Ishikawa (cell line): Measurements from ENCODE around the gene PIAS4.

Experiments used
- EP300 ChIP-seq: IDR thresholded peaks from 2 replicates; pipeline ENCODE4 v1.6.1; 2012; ENCODE audit warnings: borderline replicate concordance
- FOXM1 ChIP-seq: IDR thresholded peaks from 2 replicates; pipeline ENCODE4 v1.6.1; 2012; ENCODE audit warnings: low read depth, borderline replicate concordance
- RAD21 ChIP-seq: IDR thresholded peaks from 2 replicates; pipeline ENCODE4 v1.6.1; 2012; ENCODE audit warnings: low read depth
- REST ChIP-seq: IDR thresholded peaks from 2 replicates; pipeline ENCODE4 v1.6.1; 2012; ENCODE audit warnings: low read depth, mild to moderate bottlenecking
- TAF1 ChIP-seq: IDR thresholded peaks from 2 replicates; pipeline ENCODE4 v1.6.1; 2012; ENCODE audit warnings: low read depth, mild to moderate bottlenecking
- TCF12 ChIP-seq: IDR thresholded peaks from 2 replicates; pipeline ENCODE4 v1.6.1; 2012; ENCODE audit warnings: low read depth
- USF1 ChIP-seq: IDR thresholded peaks from 2 replicates; pipeline ENCODE4 v1.6.1; 2012
- YY1 ChIP-seq: IDR thresholded peaks from 2 replicates; pipeline ENCODE4 v1.6.1; 2012; ENCODE audit warnings: low read depth
- ZBTB7A ChIP-seq: IDR thresholded peaks from 2 replicates; pipeline ENCODE4 v1.6.1; 2012; ENCODE audit warnings: low read depth
- TF ChIP-seq, protein P1 (sequence below): IDR thresholded peaks from 2 replicates; pipeline ENCODE4 v1.6.1; 2012

- no peak for TF ChIP-seq EP300
- TF ChIP-seq ZBTB7A = no peak
- TF ChIP-seq RAD21 = no peak
- TF ChIP-seq TAF1 = no peak
- TF ChIP-seq, protein P1, sequence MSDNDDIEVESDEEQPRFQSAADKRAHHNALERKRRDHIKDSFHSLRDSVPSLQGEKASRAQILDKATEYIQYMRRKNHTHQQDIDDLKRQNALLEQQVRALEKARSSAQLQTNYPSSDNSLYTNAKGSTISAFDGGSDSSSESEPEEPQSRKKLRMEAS = no peak
- no peak for TF ChIP-seq REST
- TF ChIP-seq YY1 = no peak
- no peak for TF ChIP-seq USF1
- TF ChIP-seq FOXM1 = no peak
- no peak for TF ChIP-seq TCF12
Observed at GRCh38 chr19:3995607-3996006, 11.9 kb upstream of the PIAS4 start.
